ENCODE data around the gene ADIRF. TPM values are rescaled to one million over a fixed set of nuclear protein-coding genes. Genes with fewer than 3 reads are reported as not detected.

ADIRF gene
- total RNA-seq, 1 donor from 2014 or later = not detected

DNA sequence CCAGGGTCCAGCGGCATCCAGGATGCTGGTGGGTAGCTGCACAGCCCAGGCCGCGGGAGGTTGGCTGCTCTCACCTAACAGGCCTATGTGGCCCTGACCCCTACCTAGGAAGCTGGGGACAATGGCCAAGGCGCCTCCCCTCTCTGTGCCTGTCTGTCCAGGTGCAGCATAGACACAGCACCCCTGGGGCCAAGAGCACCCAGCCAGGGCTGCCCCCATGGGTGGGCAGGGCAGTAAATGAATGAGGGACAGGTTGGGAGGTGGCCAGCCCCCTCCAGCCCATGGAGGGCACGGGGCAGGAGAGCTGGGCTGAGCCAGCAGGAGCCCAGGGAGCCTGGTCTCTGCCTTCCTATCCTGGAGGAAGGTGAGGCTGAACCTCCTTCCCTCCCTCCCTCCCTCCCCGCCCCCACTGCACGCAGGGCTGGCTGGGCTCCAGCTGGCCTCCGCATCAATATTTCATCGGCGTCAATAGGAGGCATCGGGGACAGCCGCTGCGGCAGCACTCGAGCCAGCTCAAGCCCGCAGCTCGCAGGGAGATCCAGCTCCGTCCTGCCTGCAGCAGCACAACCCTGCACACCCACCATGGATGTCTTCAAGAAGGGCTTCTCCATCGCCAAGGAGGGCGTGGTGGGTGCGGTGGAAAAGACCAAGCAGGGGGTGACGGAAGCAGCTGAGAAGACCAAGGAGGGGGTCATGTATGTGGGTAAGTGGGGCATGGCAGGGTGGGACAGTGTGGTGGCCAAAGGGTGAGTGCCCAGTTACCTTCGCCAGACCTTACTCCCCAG is 10.0 kb upstream of the ADIRF start, which contains the start of gene SNCG:
TSS of gene SNCG (plus strand) at position 484 of the 785 bp plus-strand sequence. CDS start at position 583, 99 bp downstream.
- H3K36me3 Mint-ChIP-seq (ENCODE audit: low read depth, unreplicated experiment) = no peaks in the 10 kb centered on the region
- FAIRE-seq = no peak
- H3K27me3 Mint-ChIP-seq (ENCODE audit: low read depth, unreplicated experiment) = no peaks in the 10 kb centered on the region
- peaks cover 11% of the 10 kb centered on the region for H3K4me1 Mint-ChIP-seq (ENCODE audit: low read depth, unreplicated experiment)
- DNase-seq (ENCODE audit: low read depth) = no peak
- Histone ChIP-seq H3K4me3 (ENCODE audit: insufficient read depth, low read depth, low read length) (no peak within 1 kb of the TSS), H3K27ac (ENCODE audit: low read depth, low read length) (no peak within 1 kb of the TSS), H3K9ac (ENCODE audit: low read length) (no peak within 1 kb of the TSS), H3K36me3 (ENCODE audit: insufficient read depth, low read length) (no peaks in the 10 kb centered on the region), H3K4me1 (ENCODE audit: insufficient read depth, low read length) (peaks cover 20% of the 10 kb centered on the region), H3K79me2 (ENCODE audit: insufficient read depth, low read length) (no peaks in the 10 kb centered on the region), H2AFZ (ENCODE audit: low read depth, low read length) (peak within 1 kb of the TSS; percentile 41), H3K4me2 (ENCODE audit: low read length) (peak within 1 kb of the TSS; percentile 34), H3K9me3 (ENCODE audit: insufficient read depth, low read depth, low read length) (no peaks in the 10 kb centered on the region), H4K20me1 (ENCODE audit: insufficient read depth, low read length) (no peaks in the 10 kb centered on the region), H3K27me3 (ENCODE audit: insufficient read depth, low read length) (no peaks in the 10 kb centered on the region)
- H3K4me3 Mint-ChIP-seq (ENCODE audit: unreplicated experiment) = no peak within 1 kb of the TSS
- no peaks in the 10 kb centered on the region for H3K9me3 Mint-ChIP-seq (ENCODE audit: unreplicated experiment)
- H3K27ac Mint-ChIP-seq (ENCODE audit: unreplicated experiment) = peak within 1 kb of the TSS; percentile 93
- TF ChIP-seq CTCF (IDR thresholded peaks at IDR 0.05; ENCODE audit: insufficient read depth, low read depth, low read length) = no peak
- no peak for TF ChIP-seq EZH2 (IDR thresholded peaks at IDR 0.05; ENCODE audit: insufficient read depth, low read length)

GRCh38 chr10:86958901-86959736 is 9.2 kb upstream of the ADIRF start:
- Mint-ChIP-seq H3K4me1 (ENCODE audit: low read depth, unreplicated experiment) (peaks cover 9% of the 10 kb centered on the region), H3K27me3 (ENCODE audit: low read depth, unreplicated experiment) (no peaks in the 10 kb centered on the region), H3K27ac (ENCODE audit: unreplicated experiment) (peak overlapping the region; percentile 93), H3K36me3 (ENCODE audit: low read depth, unreplicated experiment) (no peaks in the 10 kb centered on the region), H3K4me3 (ENCODE audit: unreplicated experiment) (no peak overlapping the region), H3K9me3 (ENCODE audit: unreplicated experiment) (no peaks in the 10 kb centered on the region)
- Histone ChIP-seq H3K27ac (ENCODE audit: low read depth, low read length) (no peak overlapping the region), H3K9ac (ENCODE audit: low read length) (no peak overlapping the region), H3K9me3 (ENCODE audit: insufficient read depth, low read depth, low read length) (no peaks in the 10 kb centered on the region), H3K4me2 (ENCODE audit: low read length) (peak overlapping the region; percentile 34), H3K27me3 (ENCODE audit: insufficient read depth, low read length) (no peaks in the 10 kb centered on the region), H3K4me1 (ENCODE audit: insufficient read depth, low read length) (peaks cover 20% of the 10 kb centered on the region), H4K20me1 (ENCODE audit: insufficient read depth, low read length) (no peaks in the 10 kb centered on the region), H3K79me2 (ENCODE audit: insufficient read depth, low read length) (no peaks in the 10 kb centered on the region), H2AFZ (ENCODE audit: low read depth, low read length) (peak overlapping the region; percentile 41), H3K36me3 (ENCODE audit: insufficient read depth, low read length) (no peaks in the 10 kb centered on the region), H3K4me3 (ENCODE audit: insufficient read depth, low read depth, low read length) (no peak overlapping the region)
- FAIRE-seq (no peak), DNase-seq (ENCODE audit: low read depth) (peak; percentile 61)
- TF ChIP-seq CTCF (IDR thresholded peaks at IDR 0.05; ENCODE audit: insufficient read depth, low read depth, low read length) = no peak
- no peak for TF ChIP-seq EZH2 (IDR thresholded peaks at IDR 0.05; ENCODE audit: insufficient read depth, low read length)

All from astrocyte (in vitro differentiated cells and primary cell).